Astrocyte (in vitro differentiated cells and primary cell): ENCODE data around the gene TUBGCP4. TPM values are rescaled to one million over a fixed set of nuclear protein-coding genes. Genes with fewer than 3 reads are reported as not detected.

Experiments
- DNase-seq: peaks from one replicate; pipeline ENCODE4 v3.0.0-alpha.2; 2010; ENCODE audit warnings: low read depth
- FAIRE-seq: peaks from 2 replicates; lab custom pipeline; 2011; peaks lifted over from hg19 to GRCh38; lab: Jason Lieb, UNC
- H2AFZ ChIP-seq: 2 replicates; pipeline ENCODE4 v1.6.0; 2012; ENCODE audit warnings: low read depth, low read length, inconsistent platforms
- H3K27ac ChIP-seq: 2 replicates; pipeline ENCODE4 v1.5.1; 2011; ENCODE audit warnings: low read depth, low read length, inconsistent platforms
- H3K27me3 ChIP-seq: 2 replicates; pipeline ENCODE4 v1.6.0; 2011; ENCODE audit warnings: low read length, inconsistent platforms; ENCODE audit not compliant: insufficient read depth
- H3K36me3 ChIP-seq: 2 replicates; pipeline ENCODE4 v1.5.1; 2011; ENCODE audit warnings: low read length, inconsistent platforms; ENCODE audit not compliant: insufficient read depth
- H3K4me1 ChIP-seq: 2 replicates; pipeline ENCODE4 v1.5.1; 2011; ENCODE audit warnings: low read length, inconsistent platforms; ENCODE audit not compliant: insufficient read depth
- H3K4me2 ChIP-seq: 2 replicates; pipeline ENCODE4 v1.6.0; 2012; ENCODE audit warnings: low read length, inconsistent platforms
- H3K4me3 ChIP-seq: 2 replicates; pipeline ENCODE4 v1.5.1; 2011; ENCODE audit warnings: low read depth, mild to moderate bottlenecking, low read length, inconsistent platforms; ENCODE audit not compliant: insufficient read depth
- H3K79me2 ChIP-seq: 2 replicates; pipeline ENCODE4 v1.6.0; 2012; ENCODE audit warnings: mild to moderate bottlenecking, low read length, inconsistent platforms; ENCODE audit not compliant: insufficient read depth
- H3K9ac ChIP-seq: 2 replicates; pipeline ENCODE4 v1.6.0; 2012; ENCODE audit warnings: mild to moderate bottlenecking, low read length, inconsistent platforms
- H3K9me3 ChIP-seq: 2 replicates; pipeline ENCODE4 v1.5.1; 2012; ENCODE audit warnings: low read depth, mild to moderate bottlenecking, low read length, inconsistent platforms; ENCODE audit not compliant: insufficient read depth
- H4K20me1 ChIP-seq: 2 replicates; pipeline ENCODE4 v1.6.0; 2012; ENCODE audit warnings: low read length, inconsistent platforms; ENCODE audit not compliant: insufficient read depth
- H3K27ac Mint-ChIP-seq: one replicate; pipeline ENCODE4 v1.8.0; 2021; ENCODE audit warnings: mild to moderate bottlenecking, mixed read lengths; ENCODE audit not compliant: unreplicated experiment
- H3K27me3 Mint-ChIP-seq: one replicate; pipeline ENCODE4 v1.8.0; 2021; ENCODE audit warnings: low read depth, mixed read lengths; ENCODE audit not compliant: unreplicated experiment
- H3K36me3 Mint-ChIP-seq: one replicate; pipeline ENCODE4 v1.8.0; 2021; ENCODE audit warnings: low read depth, mixed read lengths; ENCODE audit not compliant: unreplicated experiment
- H3K4me1 Mint-ChIP-seq: one replicate; pipeline ENCODE4 v1.8.0; 2021; ENCODE audit warnings: low read depth, mixed read lengths; ENCODE audit not compliant: unreplicated experiment
- H3K4me3 Mint-ChIP-seq: one replicate; pipeline ENCODE4 v1.8.0; 2021; ENCODE audit warnings: mild to moderate bottlenecking, moderate library complexity, mixed read lengths; ENCODE audit not compliant: unreplicated experiment
- H3K9me3 Mint-ChIP-seq: one replicate; pipeline ENCODE4 v1.8.0; 2021; ENCODE audit warnings: mild to moderate bottlenecking, mixed read lengths; ENCODE audit not compliant: unreplicated experiment
- CTCF ChIP-seq: IDR thresholded peaks from 2 replicates; pipeline ENCODE4 v1.5.1; 2011; ENCODE audit warnings: low read depth, mild to moderate bottlenecking, inconsistent platforms, low read length, moderate library complexity; ENCODE audit not compliant: insufficient read depth
- EZH2 ChIP-seq: IDR thresholded peaks from 2 replicates; pipeline ENCODE4 v1.6.1; 2012; ENCODE audit warnings: mild to moderate bottlenecking, low read length, inconsistent platforms; ENCODE audit not compliant: insufficient read depth
- total RNA-seq: library from RNA; stranded (reverse); gene quantifications from 2 replicates; pipeline ENCODE4 v1.2.1, GENCODE V29; 2021

Gene TUBGCP4
- total RNA-seq, 1 donor from 2014 or later = 12.0 TPM

GRCh38 chr15:43370310-43370974 is 459 bp upstream of the TUBGCP4 start:
- Histone ChIP-seq H3K79me2 (peaks cover 49% of the 10 kb centered on the region), H3K4me1 (peaks cover 10% of the 10 kb centered on the region), H3K4me3 (peak overlapping the region; percentile 86), H3K9ac (peak overlapping the region; percentile 86), H3K27ac (peak overlapping the region; percentile 13), H3K27me3 (no peaks in the 10 kb centered on the region), H4K20me1 (peaks cover 12% of the 10 kb centered on the region), H3K9me3 (no peaks in the 10 kb centered on the region), H3K4me2 (peak overlapping the region; percentile 95), H3K36me3 (no peaks in the 10 kb centered on the region), H2AFZ (peak overlapping the region; percentile 93)
- no peaks in the 10 kb centered on the region for H3K27me3 Mint-ChIP-seq
- FAIRE-seq (no peak), DNase-seq (peak; percentile 19)
- peak overlapping the region; percentile 97 for H3K4me3 Mint-ChIP-seq
- peaks cover 30% of the 10 kb centered on the region for H3K36me3 Mint-ChIP-seq
- no peaks in the 10 kb centered on the region for H3K9me3 Mint-ChIP-seq
- peaks cover 11% of the 10 kb centered on the region for H3K4me1 Mint-ChIP-seq
- TF ChIP-seq EZH2 (no peak), CTCF (no peak)
- H3K27ac Mint-ChIP-seq = peak overlapping the region; percentile 77

- no peak overlapping the region for H3K9ac ChIP-seq
- H3K4me3 Mint-ChIP-seq = no peak overlapping the region
- FAIRE-seq = no peak
- H3K9me3 Mint-ChIP-seq = no peaks in the 10 kb centered on the region
- no peak overlapping the region for H3K4me2 ChIP-seq
- peaks cover 25% of the 10 kb centered on the region for H3K79me2 ChIP-seq
- H3K27me3 Mint-ChIP-seq = no peaks in the 10 kb centered on the region
- H3K4me3 ChIP-seq = no peak overlapping the region
- peaks cover 10% of the 10 kb centered on the region for H3K36me3 Mint-ChIP-seq
- H3K27me3 ChIP-seq = no peaks in the 10 kb centered on the region
- no peak overlapping the region for H2AFZ ChIP-seq
- peak overlapping the region; percentile 12 for H3K27ac Mint-ChIP-seq
- H3K36me3 ChIP-seq = peaks cover 16% of the 10 kb centered on the region
- H4K20me1 ChIP-seq = peaks cover 5% of the 10 kb centered on the region
- DNase-seq = no peak
- H3K4me1 Mint-ChIP-seq = no peaks in the 10 kb centered on the region
- H3K9me3 ChIP-seq = no peaks in the 10 kb centered on the region
- H3K27ac ChIP-seq = no peak overlapping the region
- TF ChIP-seq CTCF = peak; percentile 69
- TF ChIP-seq EZH2 = no peak
- peaks cover 5% of the 10 kb centered on the region for H3K4me1 ChIP-seq
Measured at GRCh38 chr15:43376017-43376705, 5.3 kb downstream of the TUBGCP4 start.

- peaks cover 13% of the 10 kb centered on the region for H3K36me3 Mint-ChIP-seq
- H3K4me3 ChIP-seq = no peak overlapping the region
- peaks cover 5% of the 10 kb centered on the region for H4K20me1 ChIP-seq
- FAIRE-seq (no peak), DNase-seq (no peak)
- no peak overlapping the region for H3K27ac ChIP-seq
- no peaks in the 10 kb centered on the region for H3K27me3 ChIP-seq
- H3K79me2 ChIP-seq = peaks cover 9% of the 10 kb centered on the region
- no peak overlapping the region for H3K4me3 Mint-ChIP-seq
- H3K4me2 ChIP-seq = no peak overlapping the region
- H3K9ac ChIP-seq = no peak overlapping the region
- no peaks in the 10 kb centered on the region for H3K9me3 ChIP-seq
- H3K27me3 Mint-ChIP-seq = no peaks in the 10 kb centered on the region
- H3K4me1 ChIP-seq = no peaks in the 10 kb centered on the region
- H3K4me1 Mint-ChIP-seq = no peaks in the 10 kb centered on the region
- H3K27ac Mint-ChIP-seq = no peak overlapping the region
- TF ChIP-seq CTCF (no peak), EZH2 (no peak)
- peaks cover 19% of the 10 kb centered on the region for H3K36me3 ChIP-seq
- H2AFZ ChIP-seq = no peak overlapping the region
- no peaks in the 10 kb centered on the region for H3K9me3 Mint-ChIP-seq
Measured at GRCh38 chr15:43378601-43379000, 7.7 kb downstream of the TUBGCP4 start.
